Right lobe of liver (tissue), 4 donors: ENCODE data around the gene FAM181A.

Experiments used
- CTCF ChIP-seq, 4 donors: fragments of 200-600 bp in 3 of 4; fragments of 450-650 bp in 1 of 4; IDR thresholded peaks; one replicate each; pipeline versions ENCODE4 v1.5.1 to v1.8.0; 2016 to 2022; ENCODE audit warnings: antibody characterized with exemption in 4 of 4, mild to moderate bottlenecking in 2 of 4
- POLR2A ChIP-seq: fragments of 450-650 bp; IDR thresholded peaks from one replicate; pipeline ENCODE4 v1.6.1; 2017; ENCODE audit warnings: antibody characterized with exemption, mild to moderate bottlenecking
- donor health status: DM: no; HTN: no; CAD: no.
- donor health status: DM: no; HTN: no; CAD: no.
- donor health status: DM: no; HTN: yes; CAD: no.

- no peak for TF ChIP-seq POLR2A
- TF ChIP-seq CTCF (IDR thresholded peaks at IDR 0.05), result no peak
These were observed 42.2 kb upstream of the FAM181A start for GRCh38 chr14:93884950-93885349.
